Measurements from ENCODE around the gene LSAMP.
"Not testable (repeated sequence)": the region's sequence is repeated elsewhere in the genome, so short reads cannot be mapped to it uniquely, and the experiment has no call there.

The LSAMP gene

DNA sequence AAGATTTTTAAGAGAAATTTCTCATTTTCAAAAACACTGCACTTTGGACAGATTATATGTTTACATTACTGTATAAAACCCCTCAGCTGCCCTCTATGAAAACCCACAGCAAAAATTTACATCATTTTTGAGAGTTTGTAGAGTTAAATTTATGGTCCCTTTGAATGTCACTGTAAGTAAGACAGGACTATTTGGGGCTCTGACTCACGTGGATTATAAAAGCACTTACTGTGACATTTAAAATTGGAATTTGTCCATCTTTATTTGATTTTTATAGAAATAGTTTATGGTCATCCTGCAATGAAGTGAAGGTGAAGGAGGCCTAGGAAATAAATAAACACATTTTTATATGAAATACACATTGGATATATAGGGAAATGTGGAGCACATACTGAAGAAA lies 672.3 kb downstream of the LSAMP start:
- no peak overlapping the region for H3K4me3 ChIP-seq (ENCODE audit: control insufficient read depth, low read depth, low read length)
- TF ChIP-seq CTCF (conservative IDR thresholded peaks at IDR 0.05; ENCODE audit: control insufficient read depth, insufficient read depth, low read depth, low read length) = no peak
- DNase-seq (ENCODE audit: low read depth) = no peak

- DNase-seq (ENCODE audit: low read depth) = no peak
- TF ChIP-seq CTCF (conservative IDR thresholded peaks at IDR 0.05; ENCODE audit: control insufficient read depth, insufficient read depth, low read depth, low read length) = no peak
- no peak overlapping the region for H3K4me3 ChIP-seq (ENCODE audit: control insufficient read depth, low read depth, low read length)
Observed at GRCh38 chr3:115768661-115769060, 676.6 kb downstream of the LSAMP start.

DNA sequence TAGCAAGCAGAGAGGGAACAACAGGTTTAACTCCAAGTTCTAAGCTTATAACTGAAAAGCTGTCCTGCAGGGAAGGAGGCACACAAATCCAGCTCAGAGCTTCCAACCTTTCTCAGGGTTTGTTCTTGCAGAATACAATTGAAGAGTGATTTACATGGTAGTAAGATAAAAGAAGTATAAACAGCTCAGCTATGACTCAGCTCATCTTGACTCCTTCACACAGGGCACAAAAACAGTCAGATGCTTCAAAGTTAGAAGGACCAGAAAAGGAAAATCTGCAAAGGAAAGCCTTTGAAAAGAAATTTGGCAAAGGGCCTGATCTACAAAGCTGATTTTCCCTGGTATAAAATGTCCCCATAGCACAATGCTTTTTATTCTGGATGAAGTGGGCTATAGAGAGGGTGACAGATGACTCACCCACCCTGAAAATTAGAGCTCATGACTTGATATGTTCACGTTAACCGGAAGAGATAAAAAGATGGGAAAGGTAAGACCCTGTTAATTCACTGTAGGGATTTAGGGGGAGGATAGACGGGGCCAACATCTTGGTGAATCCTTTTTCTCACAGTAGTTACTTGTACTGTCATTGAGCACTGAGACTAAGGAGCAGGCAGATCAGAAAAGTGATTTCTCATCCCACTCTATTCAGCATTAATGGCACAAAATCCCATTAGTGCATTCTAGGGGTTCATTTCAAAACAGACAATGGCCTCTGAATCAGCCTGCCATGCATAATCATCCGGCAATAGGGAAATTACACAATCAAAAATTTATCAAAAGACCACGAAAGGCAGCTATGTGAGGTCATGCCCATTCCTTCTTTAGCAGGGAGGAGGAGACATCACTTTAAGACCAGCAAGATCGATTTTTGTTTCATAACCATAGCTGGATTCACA lies 678.5 kb downstream of the LSAMP start:
- H3K4me3 ChIP-seq (ENCODE audit: control insufficient read depth, low read depth, low read length) = no peak overlapping the region
- peak; percentile 60 for DNase-seq (ENCODE audit: low read depth)
- no peak for TF ChIP-seq CTCF (conservative IDR thresholded peaks at IDR 0.05; ENCODE audit: control insufficient read depth, insufficient read depth, low read depth, low read length)

GRCh38 chr3:115761927-115762305 lies 683.4 kb downstream of the LSAMP start:
- DNase-seq (ENCODE audit: low read depth) = no peak
- no peak for TF ChIP-seq CTCF (conservative IDR thresholded peaks at IDR 0.05; ENCODE audit: control insufficient read depth, insufficient read depth, low read depth, low read length)
- H3K4me3 ChIP-seq (ENCODE audit: control insufficient read depth, low read depth, low read length) = no peak overlapping the region

DNA sequence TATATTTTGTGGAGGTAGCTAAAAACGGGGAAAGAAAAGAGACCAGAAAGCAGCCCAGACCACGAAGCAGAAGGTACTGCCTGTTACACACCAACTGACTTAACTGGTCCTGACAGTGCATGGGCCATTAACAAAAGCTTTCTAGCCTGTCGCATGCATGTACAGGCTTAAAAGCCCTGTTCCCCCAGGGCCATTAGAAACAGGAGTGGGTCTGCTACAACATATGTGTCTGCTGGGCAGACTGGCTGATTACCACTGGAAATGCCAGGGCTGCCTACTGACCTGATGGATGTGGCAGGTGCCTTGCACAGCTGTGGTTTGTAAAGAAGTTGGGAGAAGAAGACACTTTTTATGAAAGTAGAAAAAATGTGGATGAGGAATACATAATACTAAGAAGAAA lies 684.6 kb downstream of the LSAMP start:
- no peak for DNase-seq (ENCODE audit: low read depth)
- no peak for TF ChIP-seq CTCF (conservative IDR thresholded peaks at IDR 0.05; ENCODE audit: control insufficient read depth, insufficient read depth, low read depth, low read length)
- no peak overlapping the region for H3K4me3 ChIP-seq (ENCODE audit: control insufficient read depth, low read depth, low read length)

- no peak for TF ChIP-seq CTCF (conservative IDR thresholded peaks at IDR 0.05; ENCODE audit: control insufficient read depth, insufficient read depth, low read depth, low read length)
- no peak for DNase-seq (ENCODE audit: low read depth)
- no peak overlapping the region for H3K4me3 ChIP-seq (ENCODE audit: control insufficient read depth, low read depth, low read length)
Observed at GRCh38 chr3:115758076-115758763, 687.1 kb downstream of the LSAMP start.

DNA sequence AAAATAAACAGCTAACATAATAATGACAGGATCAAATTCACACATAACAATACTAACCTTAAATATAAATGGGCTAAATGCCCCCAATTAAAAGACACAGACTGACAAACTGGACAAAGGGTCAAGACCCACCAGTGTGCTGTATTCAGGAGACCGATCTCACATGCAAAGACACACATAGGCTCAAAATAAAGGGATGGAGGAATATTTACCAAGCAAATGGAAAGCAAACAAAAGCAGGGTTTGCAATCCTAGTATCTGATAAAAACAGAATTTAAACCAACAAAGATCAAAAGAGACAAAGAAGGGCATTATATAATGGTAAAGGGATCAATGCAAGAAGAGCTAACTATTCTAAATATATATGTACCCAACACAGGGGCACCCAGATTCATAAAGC lies 692.3 kb downstream of the LSAMP start:
- not testable (repeated sequence) for DNase-seq (ENCODE audit: low read depth); H3K4me3 ChIP-seq (ENCODE audit: control insufficient read depth, low read depth, low read length)
